Breast epithelium (tissue), 3 donors: ENCODE measurements around the gene ZNF586.

Experiments
- POLR2A ChIP-seq: fragments of 450-650 bp; IDR thresholded peaks from one replicate; pipeline ENCODE4 v1.6.1; 2016; ENCODE audit warnings: antibody characterized with exemption, mild to moderate bottlenecking, moderate library complexity
- POLR2AphosphoS5 ChIP-seq, 3 donors: sonication (generic); formaldehyde crosslinking; IDR thresholded peaks; one replicate each; pipeline ENCODE4 v1.6.1; 2017; ENCODE audit warnings: antibody characterized with exemption in 3 of 3
- TF ChIP-seq, protein P1 (sequence below), 3 donors: fragments of 450-650 bp; IDR thresholded peaks; one replicate each; pipeline ENCODE4 v1.5.1; 2016 to 2017; ENCODE audit warnings: antibody characterized with exemption in 3 of 3, mild to moderate bottlenecking in 3 of 3, moderate library complexity in 3 of 3

DNA sequence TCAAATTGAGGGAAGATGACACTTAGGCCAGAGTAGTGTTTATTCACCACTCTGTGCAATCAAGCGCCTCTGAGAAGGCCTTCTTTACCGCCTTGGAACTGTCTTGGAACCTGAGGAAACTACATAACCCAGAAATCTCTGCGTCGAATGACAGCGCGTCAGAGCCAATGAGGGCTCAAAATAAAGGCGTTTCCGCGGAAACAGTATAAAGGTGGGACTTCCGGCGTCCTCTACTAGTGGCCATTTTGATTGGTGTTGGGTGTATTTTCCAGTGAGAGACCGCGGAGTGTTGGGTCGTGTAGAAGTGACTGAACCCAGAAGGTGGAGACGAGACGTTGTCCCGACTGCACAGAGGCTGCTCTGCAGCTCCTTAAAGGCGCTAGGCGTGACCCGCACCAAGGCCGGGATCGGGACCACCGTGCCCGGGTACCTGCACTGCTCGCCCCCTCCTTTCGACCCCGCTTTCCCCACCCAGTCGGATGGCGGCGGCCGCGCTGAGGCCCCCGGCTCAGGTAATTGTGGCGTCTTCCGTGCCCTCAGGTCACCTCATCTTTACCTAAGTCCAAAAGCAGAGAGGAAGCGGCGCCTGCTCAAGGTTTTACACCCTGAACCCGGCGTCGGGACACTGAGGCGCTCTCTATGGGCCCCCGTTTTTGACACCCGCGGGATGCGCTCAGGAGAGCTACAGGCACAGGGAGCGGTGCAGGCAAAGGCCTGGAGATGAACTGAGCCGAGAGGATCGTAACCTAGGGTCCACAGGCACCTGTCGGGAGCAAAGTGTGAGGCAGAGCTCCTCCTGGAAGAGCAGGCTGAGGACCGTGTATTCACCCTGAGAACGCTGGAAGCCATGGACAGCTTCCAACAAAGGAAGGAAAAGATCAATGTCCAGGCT lies 22.6 kb upstream of the ZNF586 start, which contains the start of gene ZNF776:
- TF ChIP-seq, protein P1, sequence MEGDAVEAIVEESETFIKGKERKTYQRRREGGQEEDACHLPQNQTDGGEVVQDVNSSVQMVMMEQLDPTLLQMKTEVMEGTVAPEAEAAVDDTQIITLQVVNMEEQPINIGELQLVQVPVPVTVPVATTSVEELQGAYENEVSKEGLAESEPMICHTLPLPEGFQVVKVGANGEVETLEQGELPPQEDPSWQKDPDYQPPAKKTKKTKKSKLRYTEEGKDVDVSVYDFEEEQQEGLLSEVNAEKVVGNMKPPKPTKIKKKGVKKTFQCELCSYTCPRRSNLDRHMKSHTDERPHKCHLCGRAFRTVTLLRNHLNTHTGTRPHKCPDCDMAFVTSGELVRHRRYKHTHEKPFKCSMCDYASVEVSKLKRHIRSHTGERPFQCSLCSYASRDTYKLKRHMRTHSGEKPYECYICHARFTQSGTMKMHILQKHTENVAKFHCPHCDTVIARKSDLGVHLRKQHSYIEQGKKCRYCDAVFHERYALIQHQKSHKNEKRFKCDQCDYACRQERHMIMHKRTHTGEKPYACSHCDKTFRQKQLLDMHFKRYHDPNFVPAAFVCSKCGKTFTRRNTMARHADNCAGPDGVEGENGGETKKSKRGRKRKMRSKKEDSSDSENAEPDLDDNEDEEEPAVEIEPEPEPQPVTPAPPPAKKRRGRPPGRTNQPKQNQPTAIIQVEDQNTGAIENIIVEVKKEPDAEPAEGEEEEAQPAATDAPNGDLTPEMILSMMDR (IDR thresholded peaks at IDR 0.05): no peak
- TF ChIP-seq POLR2AphosphoS5 (IDR thresholded peaks at IDR 0.05) (peak in 2 of 3 donors; percentile 53 to 76), POLR2A (no peak)
